HepG2 (cell line): Measurements from ENCODE around the gene MEX3A. TPM values are rescaled to one million over a fixed set of nuclear protein-coding genes. Genes with fewer than 3 reads are reported as not detected.

Experiments used
- ATF1 ChIP-seq: IDR thresholded peaks from 2 replicates; pipeline ENCODE4 v1.6.1; 2016; ENCODE audit warnings: mild to moderate bottlenecking, control low read depth
- DMAP1 ChIP-seq: IDR thresholded peaks from 2 replicates; pipeline ENCODE4 v1.6.1; 2016
- FOXM1 ChIP-seq: sonication (generic); formaldehyde crosslinking; IDR thresholded peaks from 2 replicates; pipeline ENCODE4 v1.5.0; 2020; ENCODE audit warnings: missing genetic modification reagents
- GATAD1 ChIP-seq: IDR thresholded peaks from 2 replicates; pipeline ENCODE4 v1.6.1; 2016; ENCODE audit warnings: missing genetic modification reagents, missing compliant biosample characterization
- HMG20A ChIP-seq: IDR thresholded peaks from 2 replicates; pipeline ENCODE4 v1.6.1; 2016; ENCODE audit warnings: borderline replicate concordance
- HNRNPUL1 ChIP-seq: fragments of 200-400 bp; formaldehyde crosslinking; IDR thresholded peaks from 2 replicates; pipeline ENCODE4 v1.6.1; 2017; ENCODE audit warnings: low read depth, mild to moderate bottlenecking, low read length, moderate library complexity
- KLF16 ChIP-seq, 2 experiments: sonication (generic) in 1 of 2; formaldehyde crosslinking in 1 of 2; IDR thresholded peaks; 2 replicates each; pipeline versions ENCODE4 v1.6.1 to v1.8.0; 2016 to 2023; ENCODE audit warnings: missing genetic modification reagents in 2 of 2, missing compliant biosample characterization in 1 of 2
- MAFF ChIP-seq: IDR thresholded peaks from 2 replicates; pipeline ENCODE4 v1.6.1; 2011; ENCODE audit warnings: low read depth, low read length, improper control_type of control experiment
- MZF1 ChIP-seq: sonication (generic); formaldehyde crosslinking; IDR thresholded peaks from 2 replicates; pipeline ENCODE4 v1.8.1; 2023; ENCODE audit warnings: mild to moderate bottlenecking, missing genetic modification reagents, borderline replicate concordance
- NFYB ChIP-seq: sonication (generic); formaldehyde crosslinking; IDR thresholded peaks from 2 replicates; pipeline ENCODE4 v1.4.0; 2020; ENCODE audit warnings: missing genetic modification reagents
- TBL1XR1 ChIP-seq: fragments of 150-350 bp; IDR thresholded peaks from 2 replicates; pipeline ENCODE4 v1.6.1; 2014; ENCODE audit warnings: borderline replicate concordance, low read length; ENCODE audit not compliant: partially characterized antibody
- TP53 ChIP-seq: sonication (generic); formaldehyde crosslinking; conservative IDR thresholded peaks from 2 replicates; pipeline ENCODE4 v1.4.0; 2020; ENCODE audit warnings: missing genetic modification reagents
- XBP1 ChIP-seq: sonication (generic); formaldehyde crosslinking; IDR thresholded peaks from 2 replicates; pipeline ENCODE4 v1.5.0; 2020; ENCODE audit warnings: missing genetic modification reagents
- ZBTB21 ChIP-seq: sonication (generic); formaldehyde crosslinking; IDR thresholded peaks from 2 replicates; pipeline ENCODE4 v1.4.0; 2020; ENCODE audit warnings: missing genetic modification reagents
- ZFP41 ChIP-seq: sonication (generic); formaldehyde crosslinking; IDR thresholded peaks from 2 replicates; pipeline ENCODE4 v1.4.0; 2020; ENCODE audit warnings: mild to moderate bottlenecking, missing genetic modification reagents, borderline replicate concordance
- ZNF160 ChIP-seq: sonication (generic); formaldehyde crosslinking; IDR thresholded peaks from 2 replicates; pipeline ENCODE4 v1.8.0; 2022; ENCODE audit warnings: mild to moderate bottlenecking, inconsistent platforms, missing genetic modification reagents
- ZNF644 ChIP-seq: IDR thresholded peaks from 2 replicates; pipeline ENCODE4 v1.6.1; 2016; ENCODE audit warnings: low read depth
- ZNF761 ChIP-seq: sonication (generic); formaldehyde crosslinking; conservative IDR thresholded peaks from 2 replicates; pipeline ENCODE4 v1.4.0; 2020; ENCODE audit warnings: mild to moderate bottlenecking, missing genetic modification reagents
- ZNF776 ChIP-seq: sonication (generic); formaldehyde crosslinking; IDR thresholded peaks from 2 replicates; pipeline ENCODE4 v1.4.0; 2020; ENCODE audit warnings: mild to moderate bottlenecking, missing genetic modification reagents
- polyA plus RNA-seq, 8 experiments: library from polyadenylated mRNA; depleted of rRNA in 3 of 8; stranded (reverse) in 7 of 8; unstranded in 1 of 8; fragments of >200 nt; fragmentation: Illumina TruSeq in 4 of 8; extraction: Trizol in 4 of 8; gene quantifications; 2 replicates each; pipeline versions ENCODE4 v1.2.1 to v1.2.3, GENCODE V29; 2011 to 2016; ENCODE audit warnings: low read depth in 4 of 8, missing spikeins in 1 of 8, mixed read lengths in 1 of 8; ENCODE audit not compliant: insufficient read depth in 1 of 8
- total RNA-seq, 5 experiments: library from RNA; depleted of rRNA; stranded (reverse); fragments of >200 nt; fragmentation: Illumina TruSeq; extraction: Trizol; gene quantifications; 2 replicates each; pipeline ENCODE4 v1.2.3, GENCODE V29; 2016; ENCODE audit warnings: low read depth in 1 of 5
- TF ChIP-seq, protein P1 (sequence below): sonication (generic); formaldehyde crosslinking; IDR thresholded peaks from 2 replicates; pipeline ENCODE4 v1.5.0; 2020; ENCODE audit warnings: mild to moderate bottlenecking, missing genetic modification reagents, borderline replicate concordance
- TF ChIP-seq, protein P2 (sequence below): sonication (generic); formaldehyde crosslinking; IDR thresholded peaks from 2 replicates; pipeline ENCODE4 v1.4.0; 2020; ENCODE audit warnings: missing genetic modification reagents
- TF ChIP-seq, protein P3 (sequence below): sonication (generic); formaldehyde crosslinking; IDR thresholded peaks from 2 replicates; pipeline ENCODE4 v1.5.1; 2020; ENCODE audit warnings: mild to moderate bottlenecking, moderate library complexity, missing genetic modification reagents
- TF ChIP-seq, protein P4 (sequence below): sonication (generic); formaldehyde crosslinking; IDR thresholded peaks from 2 replicates; pipeline ENCODE4 v1.4.0; 2020; ENCODE audit warnings: mild to moderate bottlenecking, missing genetic modification reagents, borderline replicate concordance
- TF ChIP-seq, protein P5 (sequence below): sonication (generic); formaldehyde crosslinking; IDR thresholded peaks from 2 replicates; pipeline ENCODE4 v1.9.0; 2021; ENCODE audit warnings: missing genetic modification reagents, borderline replicate concordance

Gene MEX3A
- total and polyA plus RNA-seq, 2 of the 13 experiments (the other 11 are each of a cell fraction or from before 2014, with no cell fraction given) = 7.6 to 9.1 TPM

DNA sequence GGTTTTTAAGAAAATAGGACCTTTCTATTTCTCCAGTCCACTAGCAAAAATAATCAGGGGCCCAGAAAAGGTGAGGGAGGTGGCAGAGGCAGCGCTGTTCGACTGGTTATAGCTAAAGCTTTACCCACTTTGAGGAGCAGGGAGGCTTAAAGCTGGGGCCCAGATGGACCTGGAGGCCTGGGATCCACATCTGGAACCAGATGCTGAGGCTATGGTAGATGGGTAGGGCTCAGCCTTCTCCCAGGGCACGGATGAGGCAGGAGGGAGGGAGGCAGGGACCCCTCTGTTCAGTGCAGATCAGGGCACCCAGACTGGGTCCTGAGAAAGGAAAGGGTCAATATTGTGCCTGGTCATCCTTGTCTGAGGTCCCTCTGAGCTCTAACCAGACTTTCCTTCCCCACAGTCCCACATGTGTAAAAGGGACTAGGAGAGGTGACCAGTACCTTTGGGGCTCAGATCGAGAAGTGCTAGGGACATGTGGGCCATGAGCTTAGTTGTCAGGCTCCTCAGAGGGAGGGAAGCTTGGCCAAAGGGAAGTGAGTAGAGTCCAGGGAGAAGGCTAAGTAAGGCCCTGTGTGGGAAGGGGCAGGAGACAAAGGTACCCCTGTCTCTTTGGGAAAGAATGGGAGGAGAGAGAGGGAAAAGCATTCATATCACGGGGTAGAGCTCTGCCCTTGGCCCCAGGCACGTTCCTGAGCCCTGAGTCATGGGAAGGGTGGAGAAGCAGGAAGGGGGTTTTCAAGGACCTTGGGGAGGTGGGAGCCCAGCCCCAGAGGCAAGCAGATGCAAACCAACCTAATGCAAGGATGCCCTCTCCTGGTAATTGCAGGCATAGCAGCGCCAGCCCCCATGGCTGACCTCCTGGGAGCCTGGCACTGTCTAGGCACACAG lies 47.7 kb upstream of the MEX3A start (continued):
- TF ChIP-seq, protein P1, sequence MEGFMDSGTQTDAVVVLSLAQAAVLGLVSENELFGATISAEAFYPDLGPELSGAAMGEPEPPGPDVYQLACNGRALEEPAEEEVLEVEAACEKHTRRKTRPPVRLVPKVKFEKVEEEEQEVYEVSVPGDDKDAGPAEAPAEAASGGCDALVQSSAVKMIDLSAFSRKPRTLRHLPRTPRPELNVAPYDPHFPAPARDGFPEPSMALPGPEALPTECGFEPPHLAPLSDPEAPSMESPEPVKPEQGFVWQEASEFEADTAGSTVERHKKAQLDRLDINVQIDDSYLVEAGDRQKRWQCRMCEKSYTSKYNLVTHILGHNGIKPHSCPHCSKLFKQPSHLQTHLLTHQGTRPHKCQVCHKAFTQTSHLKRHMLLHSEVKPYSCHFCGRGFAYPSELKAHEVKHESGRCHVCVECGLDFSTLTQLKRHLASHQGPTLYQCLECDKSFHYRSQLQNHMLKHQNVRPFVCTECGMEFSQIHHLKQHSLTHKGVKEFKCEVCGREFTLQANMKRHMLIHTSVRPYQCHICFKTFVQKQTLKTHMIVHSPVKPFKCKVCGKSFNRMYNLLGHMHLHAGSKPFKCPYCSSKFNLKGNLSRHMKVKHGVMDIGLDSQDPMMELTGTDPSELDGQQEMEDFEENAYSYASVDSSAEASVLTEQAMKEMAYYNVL = peak; percentile 99
- no peak for TF ChIP-seq TP53 (CRISPR knock-in tag)
- TF ChIP-seq NFYB (CRISPR knock-in tag) = no peak
- TF ChIP-seq, protein P2, sequence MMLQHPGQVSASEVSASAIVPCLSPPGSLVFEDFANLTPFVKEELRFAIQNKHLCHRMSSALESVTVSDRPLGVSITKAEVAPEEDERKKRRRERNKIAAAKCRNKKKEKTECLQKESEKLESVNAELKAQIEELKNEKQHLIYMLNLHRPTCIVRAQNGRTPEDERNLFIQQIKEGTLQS (CRISPR knock-in tag) = peak; percentile 99
- TF ChIP-seq DMAP1 = peak; percentile 80
- TF ChIP-seq HNRNPUL1 = no peak
- TF ChIP-seq, protein P3, sequence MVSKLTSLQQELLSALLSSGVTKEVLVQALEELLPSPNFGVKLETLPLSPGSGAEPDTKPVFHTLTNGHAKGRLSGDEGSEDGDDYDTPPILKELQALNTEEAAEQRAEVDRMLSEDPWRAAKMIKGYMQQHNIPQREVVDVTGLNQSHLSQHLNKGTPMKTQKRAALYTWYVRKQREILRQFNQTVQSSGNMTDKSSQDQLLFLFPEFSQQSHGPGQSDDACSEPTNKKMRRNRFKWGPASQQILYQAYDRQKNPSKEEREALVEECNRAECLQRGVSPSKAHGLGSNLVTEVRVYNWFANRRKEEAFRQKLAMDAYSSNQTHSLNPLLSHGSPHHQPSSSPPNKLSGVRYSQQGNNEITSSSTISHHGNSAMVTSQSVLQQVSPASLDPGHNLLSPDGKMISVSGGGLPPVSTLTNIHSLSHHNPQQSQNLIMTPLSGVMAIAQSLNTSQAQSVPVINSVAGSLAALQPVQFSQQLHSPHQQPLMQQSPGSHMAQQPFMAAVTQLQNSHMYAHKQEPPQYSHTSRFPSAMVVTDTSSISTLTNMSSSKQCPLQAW (CRISPR knock-in tag) = peak; percentile 78
- TF ChIP-seq HMG20A (CRISPR knock-in tag) = peak; percentile 60; the same call in 1 of the 2 replicates
- TF ChIP-seq GATAD1 (CRISPR knock-in tag) = peak; percentile 61
- no peak for TF ChIP-seq ATF1
- TF ChIP-seq TBL1XR1 = no peak
- peak; percentile 39; the same call in 1 of the 2 replicates for TF ChIP-seq ZNF644 (CRISPR knock-in tag)
- TF ChIP-seq MZF1 = no peak; the same call in 1 of the 2 replicates
- TF ChIP-seq FOXM1 = no peak
- TF ChIP-seq MAFF = no peak
- TF ChIP-seq, protein P4, sequence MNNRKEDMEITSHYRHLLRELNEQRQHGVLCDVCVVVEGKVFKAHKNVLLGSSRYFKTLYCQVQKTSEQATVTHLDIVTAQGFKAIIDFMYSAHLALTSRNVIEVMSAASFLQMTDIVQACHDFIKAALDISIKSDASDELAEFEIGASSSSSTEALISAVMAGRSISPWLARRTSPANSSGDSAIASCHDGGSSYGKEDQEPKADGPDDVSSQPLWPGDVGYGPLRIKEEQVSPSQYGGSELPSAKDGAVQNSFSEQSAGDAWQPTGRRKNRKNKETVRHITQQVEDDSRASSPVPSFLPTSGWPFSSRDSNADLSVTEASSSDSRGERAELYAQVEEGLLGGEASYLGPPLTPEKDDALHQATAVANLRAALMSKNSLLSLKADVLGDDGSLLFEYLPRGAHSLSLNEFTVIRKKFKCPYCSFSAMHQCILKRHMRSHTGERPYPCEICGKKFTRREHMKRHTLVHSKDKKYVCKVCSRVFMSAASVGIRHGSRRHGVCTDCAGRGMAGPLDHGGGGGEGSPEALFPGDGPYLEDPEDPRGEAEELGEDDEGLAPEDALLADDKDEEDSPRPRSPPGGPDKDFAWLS (CRISPR knock-in tag) = peak; percentile 81; the same call in 1 of the 2 replicates
- 0 out of 2 replicates have a peak, but pooled peaks have one; percentile 64 for TF ChIP-seq ZNF761 (CRISPR knock-in tag)
- TF ChIP-seq ZFP41 (CRISPR knock-in tag) = no peak
- TF ChIP-seq ZBTB21 (CRISPR knock-in tag) = no peak
- peak in 1 of 2 experiments; percentile 73; a peak in 2 of 4 replicates for TF ChIP-seq KLF16 (CRISPR knock-in tag; IDR thresholded peaks at IDR 0.05)
- TF ChIP-seq, protein P5, sequence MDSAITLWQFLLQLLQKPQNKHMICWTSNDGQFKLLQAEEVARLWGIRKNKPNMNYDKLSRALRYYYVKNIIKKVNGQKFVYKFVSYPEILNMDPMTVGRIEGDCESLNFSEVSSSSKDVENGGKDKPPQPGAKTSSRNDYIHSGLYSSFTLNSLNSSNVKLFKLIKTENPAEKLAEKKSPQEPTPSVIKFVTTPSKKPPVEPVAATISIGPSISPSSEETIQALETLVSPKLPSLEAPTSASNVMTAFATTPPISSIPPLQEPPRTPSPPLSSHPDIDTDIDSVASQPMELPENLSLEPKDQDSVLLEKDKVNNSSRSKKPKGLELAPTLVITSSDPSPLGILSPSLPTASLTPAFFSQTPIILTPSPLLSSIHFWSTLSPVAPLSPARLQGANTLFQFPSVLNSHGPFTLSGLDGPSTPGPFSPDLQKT (CRISPR knock-in tag) = no peak
- no peak for TF ChIP-seq ZNF160 (CRISPR knock-in tag)
- TF ChIP-seq ZNF776 (CRISPR knock-in tag) = no peak
- no peak for TF ChIP-seq XBP1
